HL-60 (cell line): Measurements from ENCODE around the gene TNXB.

ENCODE experiments used
- DNase-seq, 2 experiments: peaks; one replicate each; pipeline ENCODE4 v3.0.0-alpha.2; 2010 to 2020; ENCODE audit warnings: low read depth in 1 of 2, low spot score in 1 of 2
- H3K27ac ChIP-seq: fragments of 250-450 bp; sonication (Bioruptor Pico); replicated peaks from 2 replicates; pipeline ENCODE4 v1.5.1; 2020; ENCODE audit warnings: mild to moderate bottlenecking, moderate library complexity
- H3K27me3 ChIP-seq: fragments of 250-450 bp; sonication (Bioruptor Pico); 2 replicates; pipeline ENCODE4 v1.5.1; 2021; ENCODE audit warnings: mild to moderate bottlenecking, moderate library complexity; ENCODE audit not compliant: insufficient read depth, poor library complexity, severe bottlenecking
- H3K4me3 ChIP-seq: replicated peaks from 2 replicates; pipeline ENCODE4 v1.5.1; 2011; ENCODE audit warnings: mild to moderate bottlenecking, control low read depth, low read length; ENCODE audit not compliant: insufficient read depth
- CTCF ChIP-seq: IDR thresholded peaks from one replicate; pipeline ENCODE4 v1.5.1; 2011; ENCODE audit warnings: low read length, control low read depth, inconsistent platforms; ENCODE audit not compliant: insufficient read depth
- GABPA ChIP-seq: IDR thresholded peaks from 2 replicates; pipeline ENCODE4 v1.6.1; 2012; ENCODE audit warnings: low read depth
- POLR2AphosphoS5 ChIP-seq: IDR thresholded peaks from 2 replicates; pipeline ENCODE4 v1.6.1; 2012; ENCODE audit warnings: low read depth
- SPI1 ChIP-seq: IDR thresholded peaks from 2 replicates; pipeline ENCODE4 v1.6.1; 2012; ENCODE audit warnings: low read depth, mild to moderate bottlenecking, borderline replicate concordance
- TF ChIP-seq, protein P1 (sequence below): IDR thresholded peaks from 2 replicates; pipeline ENCODE4 v1.6.1; 2012; ENCODE audit warnings: low read depth; ENCODE audit not compliant: insufficient replicate concordance

The TNXB gene

GRCh38 chr6:32108094-32108627 is 977 bp downstream of the TNXB start:
- no peak overlapping the region for H3K4me3 ChIP-seq
- TF ChIP-seq POLR2AphosphoS5: no peak
- no peak for TF ChIP-seq GABPA
- no peak for TF ChIP-seq SPI1
- no peak for TF ChIP-seq CTCF
- TF ChIP-seq, protein P1, sequence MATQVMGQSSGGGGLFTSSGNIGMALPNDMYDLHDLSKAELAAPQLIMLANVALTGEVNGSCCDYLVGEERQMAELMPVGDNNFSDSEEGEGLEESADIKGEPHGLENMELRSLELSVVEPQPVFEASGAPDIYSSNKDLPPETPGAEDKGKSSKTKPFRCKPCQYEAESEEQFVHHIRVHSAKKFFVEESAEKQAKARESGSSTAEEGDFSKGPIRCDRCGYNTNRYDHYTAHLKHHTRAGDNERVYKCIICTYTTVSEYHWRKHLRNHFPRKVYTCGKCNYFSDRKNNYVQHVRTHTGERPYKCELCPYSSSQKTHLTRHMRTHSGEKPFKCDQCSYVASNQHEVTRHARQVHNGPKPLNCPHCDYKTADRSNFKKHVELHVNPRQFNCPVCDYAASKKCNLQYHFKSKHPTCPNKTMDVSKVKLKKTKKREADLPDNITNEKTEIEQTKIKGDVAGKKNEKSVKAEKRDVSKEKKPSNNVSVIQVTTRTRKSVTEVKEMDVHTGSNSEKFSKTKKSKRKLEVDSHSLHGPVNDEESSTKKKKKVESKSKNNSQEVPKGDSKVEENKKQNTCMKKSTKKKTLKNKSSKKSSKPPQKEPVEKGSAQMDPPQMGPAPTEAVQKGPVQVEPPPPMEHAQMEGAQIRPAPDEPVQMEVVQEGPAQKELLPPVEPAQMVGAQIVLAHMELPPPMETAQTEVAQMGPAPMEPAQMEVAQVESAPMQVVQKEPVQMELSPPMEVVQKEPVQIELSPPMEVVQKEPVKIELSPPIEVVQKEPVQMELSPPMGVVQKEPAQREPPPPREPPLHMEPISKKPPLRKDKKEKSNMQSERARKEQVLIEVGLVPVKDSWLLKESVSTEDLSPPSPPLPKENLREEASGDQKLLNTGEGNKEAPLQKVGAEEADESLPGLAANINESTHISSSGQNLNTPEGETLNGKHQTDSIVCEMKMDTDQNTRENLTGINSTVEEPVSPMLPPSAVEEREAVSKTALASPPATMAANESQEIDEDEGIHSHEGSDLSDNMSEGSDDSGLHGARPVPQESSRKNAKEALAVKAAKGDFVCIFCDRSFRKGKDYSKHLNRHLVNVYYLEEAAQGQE: no peak
- DNase-seq: no peak
- peaks cover 11% of the 10 kb centered on the region for H3K27me3 ChIP-seq
- no peak overlapping the region for H3K27ac ChIP-seq

DNA sequence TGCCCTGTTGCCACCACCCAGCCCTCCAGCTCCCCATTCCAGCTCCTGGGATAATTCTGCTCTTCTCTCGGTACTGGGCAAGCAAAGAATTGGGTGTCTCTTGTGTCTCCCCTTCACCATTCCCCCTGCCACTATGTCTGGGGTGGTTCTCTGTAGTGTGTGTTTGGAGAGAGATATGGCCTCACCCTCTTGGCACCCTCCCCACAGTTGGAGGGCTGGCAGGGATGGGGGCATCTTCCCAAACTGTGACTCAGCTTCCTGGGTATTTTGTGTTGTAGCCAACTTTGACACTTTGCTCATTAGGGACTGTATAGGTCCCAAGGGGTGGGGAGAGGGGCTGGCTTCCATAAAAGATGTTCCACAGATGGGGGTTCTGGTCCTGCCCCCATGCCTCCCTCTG is 1.7 kb downstream of the TNXB start:
- DNase-seq: no peak
- TF ChIP-seq POLR2AphosphoS5 (no peak), SPI1 (no peak), GABPA (no peak), CTCF (no peak)
- TF ChIP-seq, protein P1: no peak
- peaks cover 11% of the 10 kb centered on the region for H3K27me3 ChIP-seq
- no peak overlapping the region for H3K27ac ChIP-seq
- no peak overlapping the region for H3K4me3 ChIP-seq

- Histone ChIP-seq H3K4me3 (no peak overlapping the region), H3K27me3 (peaks cover 11% of the 10 kb centered on the region), H3K27ac (no peak overlapping the region)
- no peak for DNase-seq
- TF ChIP-seq, protein P1: peak; percentile 92
- no peak for TF ChIP-seq CTCF
Measured at GRCh38 chr6:32105433-32105832, 3.7 kb downstream of the TNXB start.
